ENCODE results near the gene VTI1A.

DNA sequence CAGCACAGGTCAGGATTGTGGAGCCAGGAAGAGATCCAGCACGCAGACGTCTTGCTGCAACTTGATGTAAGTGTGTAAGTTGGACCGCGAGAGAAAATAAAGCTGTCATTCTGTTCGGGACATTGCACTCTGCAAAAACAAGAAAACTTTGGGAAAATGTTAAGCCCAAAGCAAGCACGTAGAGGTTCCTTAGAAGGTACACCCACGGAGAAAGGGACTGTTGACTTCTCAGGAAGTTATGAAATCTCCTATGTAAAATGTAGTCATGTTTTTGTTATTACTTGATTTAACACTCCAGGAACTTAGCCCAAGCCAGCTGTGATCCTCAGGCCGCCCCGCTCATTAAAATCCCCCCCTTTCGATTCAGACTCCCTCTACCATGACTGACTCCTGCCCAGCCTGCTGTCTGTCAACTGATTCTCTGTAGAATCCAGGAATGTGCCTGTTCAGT is 307.0 kb downstream of the VTI1A start:
- TF ChIP-seq TBP (optimal IDR thresholded peaks at IDR 0.05; ENCODE audit: low read depth, low read length) (no peak), YBX1 (IDR thresholded peaks at IDR 0.05) (no peak), ZNF561 (CRISPR knock-in tag; conservative IDR thresholded peaks at IDR 0.05) (no peak)
- TF ChIP-seq, protein P1, sequence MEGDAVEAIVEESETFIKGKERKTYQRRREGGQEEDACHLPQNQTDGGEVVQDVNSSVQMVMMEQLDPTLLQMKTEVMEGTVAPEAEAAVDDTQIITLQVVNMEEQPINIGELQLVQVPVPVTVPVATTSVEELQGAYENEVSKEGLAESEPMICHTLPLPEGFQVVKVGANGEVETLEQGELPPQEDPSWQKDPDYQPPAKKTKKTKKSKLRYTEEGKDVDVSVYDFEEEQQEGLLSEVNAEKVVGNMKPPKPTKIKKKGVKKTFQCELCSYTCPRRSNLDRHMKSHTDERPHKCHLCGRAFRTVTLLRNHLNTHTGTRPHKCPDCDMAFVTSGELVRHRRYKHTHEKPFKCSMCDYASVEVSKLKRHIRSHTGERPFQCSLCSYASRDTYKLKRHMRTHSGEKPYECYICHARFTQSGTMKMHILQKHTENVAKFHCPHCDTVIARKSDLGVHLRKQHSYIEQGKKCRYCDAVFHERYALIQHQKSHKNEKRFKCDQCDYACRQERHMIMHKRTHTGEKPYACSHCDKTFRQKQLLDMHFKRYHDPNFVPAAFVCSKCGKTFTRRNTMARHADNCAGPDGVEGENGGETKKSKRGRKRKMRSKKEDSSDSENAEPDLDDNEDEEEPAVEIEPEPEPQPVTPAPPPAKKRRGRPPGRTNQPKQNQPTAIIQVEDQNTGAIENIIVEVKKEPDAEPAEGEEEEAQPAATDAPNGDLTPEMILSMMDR (IDR thresholded peaks at IDR 0.05 in 2 of 3, conservative IDR thresholded peaks at IDR 0.05 in 1 of 3; ENCODE audit: insufficient read depth in 2 of 3, low read depth in 1 of 3, low read length in 3 of 3) = no peak

All from K562 (cell line).